CD4-positive, alpha-beta T cell treated with Interleukin-21 for 1 hour (primary cell): ENCODE measurements around the gene PEF1.

Source experiments
- DNase-seq: peaks from one replicate; pipeline ENCODE4 v3.0.0-alpha.2; 2020

PEF1 gene

GRCh38 chr1:31581821-31582810 is 62.6 kb downstream of the PEF1 start:
- DNase-seq: no peak

- DNase-seq: no peak
Measured at GRCh38 chr1:31580891-31581603, 63.6 kb downstream of the PEF1 start.

- no peak for DNase-seq
Measured at GRCh38 chr1:31580513-31580870, 64.2 kb downstream of the PEF1 start.
